Spleen (tissue), 11 donors: ENCODE measurements around the gene MADD. TPM values are rescaled to one million over a fixed set of nuclear protein-coding genes. Genes with fewer than 3 reads are reported as not detected.
A peak's percentile ranks its signal among the peaks of the same experiment; 100 is the strongest.

Experiments
- DNase-seq: peaks from one replicate; pipeline ENCODE4 v3.0.0-alpha.2; 2020
- H3K27ac ChIP-seq, 8 donors: fragments of 200-600 bp; sonication (generic) in 7 of 8; 1 replicate in 4 of 8; 2 replicates in 4 of 8; pipeline versions ENCODE4 v1.5.0 to v1.8.0; 2016 to 2021; ENCODE audit warnings: inconsistent platforms in 4 of 8, mild to moderate bottlenecking in 4 of 8, moderate library complexity in 1 of 8
- H3K27me3 ChIP-seq, 7 donors: fragments of 200-600 bp; sonication (generic) in 6 of 7; replicated peaks in 1 of 7; 1 replicate in 4 of 7; 2 replicates in 3 of 7; pipeline versions ENCODE4 v1.5.0 to v1.8.0; 2016 to 2021; ENCODE audit warnings: inconsistent platforms in 3 of 7, mild to moderate bottlenecking in 1 of 7
- H3K36me3 ChIP-seq, 6 donors: fragments of 200-600 bp; sonication (generic) in 5 of 6; 1 replicate in 4 of 6; 2 replicates in 2 of 6; pipeline versions ENCODE4 v1.5.0 to v1.8.0; 2016 to 2021; ENCODE audit warnings: inconsistent platforms in 2 of 6
- H3K4me1 ChIP-seq, 6 donors: fragments of 200-600 bp; sonication (generic) in 5 of 6; 1 replicate in 3 of 6; 2 replicates in 3 of 6; pipeline versions ENCODE4 v1.5.0 to v1.8.0; 2016 to 2021; ENCODE audit warnings: inconsistent platforms in 3 of 6
- H3K4me3 ChIP-seq, 8 donors: fragments of 200-600 bp; sonication (generic) in 7 of 8; 1 replicate in 4 of 8; 2 replicates in 4 of 8; pipeline versions ENCODE4 v1.5.0 to v1.8.0; 2016 to 2021; ENCODE audit warnings: inconsistent platforms in 4 of 8, mild to moderate bottlenecking in 4 of 8, moderate library complexity in 2 of 8
- H3K9me3 ChIP-seq, 8 donors: fragments of 200-600 bp; sonication (generic) in 7 of 8; 1 replicate in 4 of 8; 2 replicates in 4 of 8; pipeline versions ENCODE4 v1.5.0 to v1.8.0; 2016 to 2021; ENCODE audit warnings: inconsistent platforms in 4 of 8
- CTCF ChIP-seq, 11 experiments: fragments of 200-600 bp in 7 of 11; fragments of 450-650 bp in 4 of 11; sonication (generic) in 4 of 11; IDR thresholded peaks in 8 of 11; conservative IDR thresholded peaks in 3 of 11; 1 replicate in 7 of 11; 2 replicates in 4 of 11; pipeline versions ENCODE4 v1.4.0 to v1.8.0; 2016 to 2021; ENCODE audit warnings: antibody characterized with exemption in 11 of 11, inconsistent platforms in 4 of 11, mild to moderate bottlenecking in 1 of 11
- POLR2A ChIP-seq, 3 donors: fragments of 450-650 bp; IDR thresholded peaks; one replicate each; pipeline ENCODE4 v1.5.1; 2017; ENCODE audit warnings: antibody characterized with exemption in 3 of 3, mild to moderate bottlenecking in 1 of 3
- POLR2AphosphoS5 ChIP-seq, 3 donors: sonication (generic); formaldehyde crosslinking; IDR thresholded peaks; one replicate each; pipeline ENCODE4 v1.5.1; 2017; ENCODE audit warnings: antibody characterized with exemption in 3 of 3
- WGBS, 5 donors: extraction: QIAGEN DNeasy Blood & Tissue Kit in 3 of 5; methylation state at CpG; one replicate each; pipeline versions ENCODE4 v1.1.5 to v1.1.7; 2013 to 2018; 5-methylcytosine and 5-hydroxymethylcytosine counted together
- intact Hi-C: fragments of 100-400 bp; cut with DNase I; formaldehyde crosslinking; loops from one replicate; pipeline ENCODE4 v1.15.0; 2023; ENCODE audit warnings: low total_unique reads
- polyA plus RNA-seq, 3 donors: library from polyadenylated mRNA; stranded (reverse); fragments of 200-250 nt; gene quantifications; one replicate each; pipeline ENCODE4 v1.2.1, GENCODE V29; 2013
- total RNA-seq, 7 donors: library from RNA; depleted of rRNA in 3 of 7; stranded (reverse); fragments of >200 nt in 3 of 7; fragmentation: NEBNext Ultra II Directional in 4 of 7; extraction: Animal tissue kit (Norgen Biotek cat#: 25700) in 4 of 7; gene quantifications; one replicate each; pipeline versions ENCODE4 v1.1.0 to v1.2.1, GENCODE V29; 2016 to 2021
- donor health status: healthy with polysubstance abuse.
- donor health status: DM: no; HTN: no; CAD: no; lungs with moderate emphysema.
- donor health status: DM: no; HTN: no; CAD: no.
- donor health status: Bipolar disorder and iron deficiency.
- donor health status: healthy.
- donor health status: DM: no; HTN: no; CAD: no.
- donor health status: DM: yes; HTN: yes; CAD: no.

MADD gene
- total and polyA plus RNA-seq, 10 donors = 15.7 to 82.4 (median 63.3) TPM

DNA sequence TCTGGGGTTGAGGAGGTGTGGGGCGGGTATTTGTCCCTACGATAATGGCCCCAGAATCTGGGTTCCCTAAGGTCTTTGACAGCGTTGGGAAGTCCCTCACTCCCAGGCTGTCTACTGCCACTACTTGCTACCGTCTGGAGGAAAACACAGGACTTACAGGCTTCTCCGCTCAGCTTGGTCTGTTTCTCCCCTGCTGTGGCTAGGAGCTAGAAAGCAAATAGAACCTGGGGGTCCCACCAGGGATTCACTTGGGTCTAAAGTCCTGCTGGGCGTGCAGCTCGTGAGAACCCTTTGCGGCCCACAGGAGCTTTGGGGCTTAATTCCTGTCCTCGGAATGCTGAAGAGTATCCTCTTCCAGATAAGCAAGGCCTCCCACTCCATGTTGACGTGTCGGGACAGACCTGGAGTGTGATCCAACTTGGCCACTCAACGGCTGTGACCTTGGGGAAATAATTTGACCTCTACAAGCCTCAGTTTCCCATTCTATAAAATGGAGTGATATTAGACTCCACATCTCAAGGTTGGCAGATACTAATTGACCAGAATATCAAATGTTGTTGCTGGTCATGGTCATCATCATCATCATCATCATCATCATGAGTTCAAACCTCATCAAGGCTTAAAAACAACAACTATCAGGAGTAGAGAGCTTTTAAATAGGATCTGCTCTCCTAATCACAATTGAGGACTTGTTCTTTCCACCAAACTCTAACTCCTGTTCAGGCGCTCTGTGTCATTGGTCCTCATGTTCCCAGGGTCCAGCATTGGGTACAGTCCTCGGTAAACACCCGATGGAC is 84.2 kb downstream of the MADD start:
- no peak for TF ChIP-seq POLR2A (IDR thresholded peaks at IDR 0.05)
- TF ChIP-seq CTCF (IDR thresholded peaks at IDR 0.05 in 8 of 11, conservative IDR thresholded peaks at IDR 0.05 in 3 of 11) = no peak
- TF ChIP-seq POLR2AphosphoS5 (IDR thresholded peaks at IDR 0.05) = peak in 1 of 3 donors; percentile 18
- Histone ChIP-seq H3K9me3 (no peaks in the 10 kb centered on the region), H3K27me3 (no peaks in the 10 kb centered on the region), H3K4me1 (peaks cover 0 to 33% (median 10%) of the 10 kb centered on the region in 6 donors), H3K27ac (no peak overlapping the region), H3K36me3 (peaks cover 0 to 66% (median 14%) of the 10 kb centered on the region in 6 donors), H3K4me3 (no peak overlapping the region)
- DNase-seq = no peak
- intact Hi-C loops = no loop called here
- WGBS, 5 donors = 83 to 93% (median 90%) methylated on average over 15 of the region's 15 CpGs

- WGBS, 5 donors = 51 to 85% (median 73%) methylated on average over 17 to 32 of the region's 32 CpGs
- no peak overlapping the region for H3K27ac ChIP-seq
- peak; percentile 74 for DNase-seq
- peaks cover 0 to 73% (median 17%) of the 10 kb centered on the region in 6 donors for H3K36me3 ChIP-seq
- peaks cover 0 to 34% (median 15%) of the 10 kb centered on the region in 6 donors for H3K4me1 ChIP-seq
- intact Hi-C loops = no loop called here
- H3K4me3 ChIP-seq = peak overlapping the region in 5 of 8 donors; percentile 9 to 56 (median 20)
- H3K27me3 ChIP-seq = no peaks in the 10 kb centered on the region
- no peak for TF ChIP-seq POLR2A (IDR thresholded peaks at IDR 0.05)
- no peak for TF ChIP-seq CTCF (IDR thresholded peaks at IDR 0.05 in 8 of 11, conservative IDR thresholded peaks at IDR 0.05 in 3 of 11)
- TF ChIP-seq POLR2AphosphoS5 (IDR thresholded peaks at IDR 0.05) = no peak
- no peaks in the 10 kb centered on the region for H3K9me3 ChIP-seq
Measured at GRCh38 chr11:47354913-47355282, 85.0 kb downstream of the MADD start.

GRCh38 chr11:47355283-47356128 is 85.6 kb downstream of the MADD start:
- peak overlapping the region in 1 of 8 donors; percentile 24 for H3K27ac ChIP-seq
- WGBS, 5 donors = 60 to 89% (median 81%) methylated on average over 39 to 47 of the region's 47 CpGs
- no peaks in the 10 kb centered on the region for H3K27me3 ChIP-seq
- H3K4me1 ChIP-seq = peaks cover 0 to 40% (median 20%) of the 10 kb centered on the region in 6 donors
- H3K4me3 ChIP-seq = peak overlapping the region in 5 of 8 donors; percentile 9 to 56 (median 20)
- peak; percentile 90 for DNase-seq
- TF ChIP-seq POLR2AphosphoS5 (IDR thresholded peaks at IDR 0.05) = peak; percentile 67 to 86 (median 78)
- no peak for TF ChIP-seq POLR2A (IDR thresholded peaks at IDR 0.05)
- peak; percentile 25 to 89 (median 70) for TF ChIP-seq CTCF (IDR thresholded peaks at IDR 0.05 in 8 of 11, conservative IDR thresholded peaks at IDR 0.05 in 3 of 11)
- H3K36me3 ChIP-seq = peaks cover 0 to 80% (median 17%) of the 10 kb centered on the region in 6 donors
- intact Hi-C loops = no loop called here
- H3K9me3 ChIP-seq = no peaks in the 10 kb centered on the region
